ENCODE results near the gene SPDEF. TPM values are rescaled to one million over a fixed set of nuclear protein-coding genes. Genes with fewer than 3 reads are reported as not detected.

Gene SPDEF
- total RNA-seq, 4 donors from 2014 or later = 0.16 to 0.20 TPM; not detected in 2

GRCh38 chr6:34526992-34527728, 29.0 kb downstream of the SPDEF start:
- H3K27me3 ChIP-seq = no peaks in the 10 kb centered on the region
- intact Hi-C loops (cut with DNase I; ENCODE audit: low total_unique reads) (loop anchor here (1.0 to 5.0 kb wide), 6 partner anchors 65 to 360 kb away; partner anchors contain the start of genes ANKS1A, ILRUN, SNRPC and TAF11), in situ Hi-C loops (cut with MboI; ENCODE audit: low sequenced_read_pairs in 4 of 4) (loop anchor here (5.0 to 10.0 kb wide), 3 partner anchors 78 to 85 kb away; no protein-coding TSS in a partner anchor)
- peak overlapping the region; percentile 34 to 48 (median 43) for H3K4me3 ChIP-seq
- no peaks in the 10 kb centered on the region for H3K36me3 ChIP-seq
- TF ChIP-seq CTCF (IDR thresholded peaks at IDR 0.05 in 4 of 5, conservative IDR thresholded peaks at IDR 0.05 in 1 of 5) = peak; percentile 71 to 89 (median 80)
- TF ChIP-seq POLR2A (IDR thresholded peaks at IDR 0.05) = no peak
- H3K9me3 ChIP-seq = no peaks in the 10 kb centered on the region
- ATAC-seq (peak; percentile 84 to 86), DNase-seq (peak; percentile 92 to 93)
- peak overlapping the region; percentile 67 to 78 (median 69) for H3K27ac ChIP-seq
- H3K4me1 ChIP-seq = peaks cover 6 to 10% of the 10 kb centered on the region in 2 donors

- no peak for ATAC-seq
- peak overlapping the region; percentile 67 to 78 (median 69) for H3K27ac ChIP-seq
- H3K4me1 ChIP-seq = peaks cover 6 to 10% of the 10 kb centered on the region in 2 donors
- H3K9me3 ChIP-seq = no peaks in the 10 kb centered on the region
- H3K4me3 ChIP-seq = peak overlapping the region; percentile 34 to 48 (median 43)
- in situ Hi-C loops (cut with MboI; ENCODE audit: low sequenced_read_pairs in 4 of 4) (loop anchor here (5.0 to 10.0 kb wide), 3 partner anchors 78 to 86 kb away; no protein-coding TSS in a partner anchor), intact Hi-C loops (cut with DNase I; ENCODE audit: low total_unique reads) (loop anchor here (2.0 to 5.0 kb wide), 4 partner anchors 64 to 361 kb away; partner anchors contain the start of genes ANKS1A, ILRUN, SNRPC and TAF11)
- no peaks in the 10 kb centered on the region for H3K27me3 ChIP-seq
- no peak for TF ChIP-seq CTCF (IDR thresholded peaks at IDR 0.05 in 4 of 5, conservative IDR thresholded peaks at IDR 0.05 in 1 of 5)
- TF ChIP-seq POLR2A (IDR thresholded peaks at IDR 0.05) = no peak
- no peak for DNase-seq
- no peaks in the 10 kb centered on the region for H3K36me3 ChIP-seq
These were observed 29.7 kb downstream of the SPDEF start for GRCh38 chr6:34526241-34526972.

- Histone ChIP-seq H3K36me3 (no peaks in the 10 kb centered on the region), H3K4me1 (peaks cover 6 to 10% of the 10 kb centered on the region in 2 donors), H3K27ac (no peak overlapping the region), H3K27me3 (no peaks in the 10 kb centered on the region), H3K4me3 (no peak overlapping the region), H3K9me3 (no peaks in the 10 kb centered on the region)
- intact Hi-C loops (cut with DNase I; ENCODE audit: low total_unique reads) (loop anchor here (2.0 to 5.0 kb wide), 4 partner anchors 63 to 362 kb away; partner anchors contain the start of genes ANKS1A, ILRUN, SNRPC and TAF11), in situ Hi-C loops (cut with MboI; ENCODE audit: low sequenced_read_pairs in 4 of 4) (loop anchor here (5.0 to 10.0 kb wide), 3 partner anchors 79 to 87 kb away; no protein-coding TSS in a partner anchor)
- DNase-seq = peak in 1 of 2 donors; percentile 10
- no peak for TF ChIP-seq POLR2A (IDR thresholded peaks at IDR 0.05)
- TF ChIP-seq CTCF (IDR thresholded peaks at IDR 0.05 in 4 of 5, conservative IDR thresholded peaks at IDR 0.05 in 1 of 5) = no peak
- ATAC-seq = no peak
These were observed 30.5 kb downstream of the SPDEF start for GRCh38 chr6:34525431-34526175.

- peaks cover 6 to 10% of the 10 kb centered on the region in 2 donors for H3K4me1 ChIP-seq
- no peaks in the 10 kb centered on the region for H3K27me3 ChIP-seq
- H3K27ac ChIP-seq = no peak overlapping the region
- in situ Hi-C loops (cut with MboI; ENCODE audit: low sequenced_read_pairs in 4 of 4) (loop anchor here (5.0 to 10.0 kb wide), 3 partner anchors 80 to 87 kb away; no protein-coding TSS in a partner anchor), intact Hi-C loops (cut with DNase I; ENCODE audit: low total_unique reads) (loop anchor here (5.0 kb wide), 2 partner anchors 63 to 362 kb away; partner anchors contain the start of genes ANKS1A and TAF11)
- H3K9me3 ChIP-seq = no peaks in the 10 kb centered on the region
- no peaks in the 10 kb centered on the region for H3K36me3 ChIP-seq
- TF ChIP-seq POLR2A (IDR thresholded peaks at IDR 0.05) = no peak
- no peak for TF ChIP-seq CTCF (IDR thresholded peaks at IDR 0.05 in 4 of 5, conservative IDR thresholded peaks at IDR 0.05 in 1 of 5)
- H3K4me3 ChIP-seq = no peak overlapping the region
- ATAC-seq = no peak
- DNase-seq = no peak
These were observed 31.2 kb downstream of the SPDEF start for GRCh38 chr6:34524971-34525370.

All from gastrocnemius medialis (tissue), 4 donors.